ENCODE measurements around the gene IFIT1.
"Not testable (repeated sequence)": the region's sequence is repeated elsewhere in the genome, so short reads cannot be mapped to it uniquely, and the experiment has no call there.

The IFIT1 gene, protein sequence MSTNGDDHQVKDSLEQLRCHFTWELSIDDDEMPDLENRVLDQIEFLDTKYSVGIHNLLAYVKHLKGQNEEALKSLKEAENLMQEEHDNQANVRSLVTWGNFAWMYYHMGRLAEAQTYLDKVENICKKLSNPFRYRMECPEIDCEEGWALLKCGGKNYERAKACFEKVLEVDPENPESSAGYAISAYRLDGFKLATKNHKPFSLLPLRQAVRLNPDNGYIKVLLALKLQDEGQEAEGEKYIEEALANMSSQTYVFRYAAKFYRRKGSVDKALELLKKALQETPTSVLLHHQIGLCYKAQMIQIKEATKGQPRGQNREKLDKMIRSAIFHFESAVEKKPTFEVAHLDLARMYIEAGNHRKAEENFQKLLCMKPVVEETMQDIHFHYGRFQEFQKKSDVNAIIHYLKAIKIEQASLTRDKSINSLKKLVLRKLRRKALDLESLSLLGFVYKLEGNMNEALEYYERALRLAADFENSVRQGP

DNA sequence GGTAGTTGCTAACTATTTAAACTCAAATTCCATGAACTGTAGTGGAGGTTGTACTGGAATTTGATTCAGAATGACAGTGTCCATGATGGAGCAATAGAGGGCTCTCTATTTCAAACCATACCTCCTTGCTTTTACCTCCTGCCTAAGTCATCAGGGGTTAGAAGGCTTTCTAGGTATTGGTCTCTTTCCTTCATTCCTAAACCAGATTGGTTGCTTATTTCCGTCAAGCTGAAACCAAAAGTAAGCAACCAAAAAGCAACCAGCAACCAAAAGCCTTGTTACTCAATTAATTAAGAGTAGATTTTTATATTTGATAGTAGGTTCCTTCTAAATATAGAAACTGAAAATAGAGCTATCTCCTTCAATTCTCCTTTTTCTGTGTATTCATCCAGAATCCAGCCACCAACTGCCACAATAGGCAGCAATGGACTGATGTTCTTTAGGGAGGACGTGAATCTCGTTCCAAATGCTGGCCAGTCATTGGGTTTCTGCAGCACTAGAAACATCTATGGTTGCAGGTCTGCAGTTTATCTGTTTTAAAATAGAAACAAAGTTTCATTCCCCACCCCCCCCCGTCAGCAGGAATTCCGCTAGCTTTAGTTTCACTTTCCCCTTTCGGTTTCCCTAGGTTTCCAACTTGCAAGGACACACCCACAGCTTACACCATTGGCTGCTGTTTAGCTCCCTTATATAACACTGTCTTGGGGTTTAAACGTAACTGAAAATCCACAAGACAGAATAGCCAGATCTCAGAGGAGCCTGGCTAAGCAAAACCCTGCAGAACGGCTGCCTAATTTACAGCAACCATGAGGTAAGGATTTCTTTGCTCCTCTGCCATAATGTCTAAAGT, at the start of gene IFIT1:
Gene IFIT1 (plus strand): TSS at position 717 of the 850 bp plus-strand sequence. CDS start 90 bp downstream, at position 807.
- peak; percentile 90 for DNase-seq

DNA sequence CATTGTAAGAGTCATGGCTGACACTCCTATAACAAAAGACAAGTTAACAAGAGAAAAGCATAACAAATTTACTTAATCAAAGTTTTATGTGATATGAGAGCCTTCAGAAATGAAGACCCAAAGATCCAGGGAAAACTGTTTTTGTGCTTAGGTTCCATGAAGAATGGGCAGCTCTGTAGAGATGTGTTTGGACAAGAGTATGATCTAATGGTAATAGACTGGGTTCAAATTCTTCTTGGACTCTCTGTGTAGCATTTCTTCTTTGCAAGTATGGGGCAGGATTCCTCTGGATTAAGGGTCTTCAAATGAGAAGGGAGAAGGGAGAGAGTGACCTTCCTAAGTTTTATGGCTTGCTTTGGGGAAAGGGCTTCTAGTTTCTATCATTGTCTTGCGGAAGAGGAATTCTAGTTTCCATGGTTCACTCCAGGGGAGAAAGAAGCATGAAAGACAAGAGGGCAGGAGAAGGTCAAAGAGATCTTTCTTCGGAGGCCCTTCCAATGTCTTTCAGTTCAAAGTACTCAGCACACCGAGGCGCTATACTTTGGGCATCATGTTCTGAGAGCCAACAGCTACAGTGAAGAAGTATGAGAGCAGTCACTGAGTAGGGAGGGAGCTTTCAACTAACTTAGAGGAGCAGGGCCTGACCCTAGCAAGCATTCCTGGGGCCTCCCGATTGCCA, 49.2 kb upstream of the IFIT1 start:
- DNase-seq, result no peak

DNA sequence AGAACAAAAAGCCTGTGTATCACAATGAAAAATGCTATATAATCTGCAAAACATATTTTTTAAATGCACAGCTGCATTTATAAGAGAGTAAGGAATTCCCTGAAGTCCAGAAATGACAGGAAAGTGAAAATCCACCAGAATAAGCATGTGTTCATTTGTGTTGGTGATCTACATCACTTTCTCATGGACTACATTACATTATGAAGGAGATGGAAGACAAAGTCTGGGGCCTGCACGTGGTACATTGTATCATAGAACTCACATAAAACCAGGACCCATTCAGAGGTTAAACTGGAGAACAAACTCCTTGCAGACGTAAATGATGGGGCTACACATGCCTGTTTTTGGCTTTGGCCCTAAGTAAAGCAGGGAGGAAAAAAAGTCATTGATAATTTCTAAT, 48.3 kb upstream of the IFIT1 start:
- DNase-seq, result no peak

DNA sequence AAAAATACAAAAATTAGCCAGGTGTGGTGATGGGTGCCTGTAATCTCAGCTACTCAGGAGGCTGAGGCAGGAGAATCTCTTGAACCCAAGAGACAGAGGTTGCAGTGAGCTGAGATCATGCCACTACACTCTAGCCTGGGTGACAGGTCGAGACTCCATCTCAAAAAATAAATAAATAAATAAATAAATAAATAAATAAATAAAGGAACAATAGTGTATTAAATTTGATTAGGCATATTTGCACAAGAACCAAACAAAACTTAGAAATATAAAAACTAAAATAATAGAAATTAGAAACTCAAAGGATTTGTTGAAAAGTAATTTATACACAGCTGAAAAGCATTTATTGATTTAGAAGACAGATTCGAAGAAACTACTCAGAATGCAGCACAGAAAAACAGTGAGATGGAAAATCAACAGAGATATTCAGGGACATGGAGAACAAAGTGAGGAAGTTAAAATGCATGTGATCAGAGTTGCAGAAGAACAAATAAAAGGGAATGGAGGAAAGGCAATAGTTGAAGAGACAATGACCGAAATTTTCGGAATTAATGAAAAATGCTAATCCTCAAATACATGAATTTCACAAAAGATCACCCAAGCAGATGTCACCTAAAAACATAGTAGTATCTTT, 46.9 kb upstream of the IFIT1 start:
- no peak for DNase-seq

DNA sequence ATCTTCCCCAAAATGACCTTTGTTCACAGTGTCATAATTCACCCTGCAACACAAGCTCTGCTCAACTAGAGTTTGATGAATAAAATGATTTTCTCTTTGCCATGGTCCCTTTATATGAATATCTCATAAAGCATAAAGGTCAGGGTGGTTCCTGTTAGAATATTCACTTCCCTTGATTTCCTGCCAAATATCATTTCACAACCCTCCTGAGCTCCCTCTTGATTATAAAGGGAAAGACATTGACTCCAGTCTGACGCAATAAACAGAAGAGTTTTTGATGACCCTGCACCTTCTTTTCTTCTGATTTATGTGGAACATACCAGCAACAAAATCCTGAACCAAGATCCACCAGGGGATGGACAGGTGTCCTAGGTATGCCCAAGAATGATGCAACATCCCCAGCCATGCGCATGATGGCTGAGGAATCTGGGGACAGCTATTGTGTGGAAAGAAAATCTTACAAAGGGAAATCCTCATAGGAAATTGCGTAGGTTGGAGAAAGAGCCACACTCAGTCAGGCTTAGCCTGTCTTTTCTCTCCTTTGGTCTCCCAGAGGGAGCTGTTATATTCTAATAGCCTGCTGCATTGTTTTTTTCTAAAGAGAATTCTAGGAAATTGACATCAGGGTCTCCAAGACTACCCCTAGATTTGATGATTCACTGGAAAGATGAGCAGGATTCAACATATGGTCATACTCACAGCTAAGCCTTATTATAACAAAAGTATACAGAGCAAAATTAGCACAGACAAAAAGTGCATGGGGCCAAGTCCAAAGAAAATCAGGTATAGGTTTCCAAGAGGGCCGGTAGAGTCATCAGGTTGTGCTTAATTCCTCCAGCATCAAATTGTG, 45.8 kb upstream of the IFIT1 start:
- DNase-seq, result no peak

DNA sequence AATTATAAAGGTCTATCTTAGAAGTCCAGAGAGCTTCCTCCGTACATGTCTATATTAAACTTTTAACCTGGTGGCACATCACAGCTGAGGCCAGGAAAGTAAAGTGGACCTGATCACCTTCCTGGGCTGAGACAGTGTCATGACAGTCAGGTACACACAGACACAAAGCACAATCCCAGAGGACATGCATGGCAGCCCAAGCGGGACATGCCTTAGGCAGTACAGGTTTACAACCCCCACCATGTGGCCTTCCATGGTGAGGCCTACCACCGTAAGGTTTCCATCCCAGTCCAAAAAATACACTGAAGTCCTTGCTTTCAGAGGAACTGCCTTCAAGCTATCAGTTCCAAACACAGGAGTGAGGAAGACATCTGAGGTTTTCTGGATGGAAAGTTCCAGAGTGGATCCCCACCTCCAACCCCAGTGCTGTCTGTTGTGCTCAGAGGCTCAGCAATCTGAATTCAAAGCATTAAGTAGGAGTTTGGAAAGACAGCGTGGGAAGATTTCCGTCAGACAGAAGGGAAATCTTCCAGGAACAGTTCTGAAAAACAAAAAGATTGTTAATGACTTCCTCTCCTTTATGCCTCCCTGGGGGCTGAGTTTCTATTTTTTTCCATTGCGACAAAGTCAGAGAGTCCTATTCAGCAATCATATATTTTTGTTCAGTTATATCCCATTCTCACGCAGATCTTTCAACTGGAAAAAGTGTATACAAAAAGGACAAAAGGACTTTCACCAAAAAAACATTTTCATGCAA, 44.5 kb upstream of the IFIT1 start:
- no peak for DNase-seq

DNA sequence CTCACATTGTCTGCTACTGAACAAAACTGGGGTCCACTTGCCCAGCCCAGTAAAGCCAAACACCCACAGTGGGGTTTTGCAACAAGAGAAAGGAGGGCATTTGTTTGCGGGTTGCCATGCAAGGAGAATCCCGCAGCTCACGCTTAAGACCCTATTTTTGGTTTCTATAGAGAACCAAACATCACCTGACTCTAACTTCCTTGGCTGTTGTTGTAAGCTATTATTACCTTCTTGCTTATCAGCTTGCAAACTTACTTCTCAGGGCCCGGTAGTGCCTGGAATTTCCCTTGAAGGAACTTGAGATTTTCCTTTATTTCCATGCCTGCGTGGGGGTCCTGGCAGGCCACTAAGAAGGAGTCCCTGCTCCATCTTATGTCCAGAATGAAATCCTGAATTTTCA, 43.9 kb upstream of the IFIT1 start:
- DNase-seq, result no peak

DNA sequence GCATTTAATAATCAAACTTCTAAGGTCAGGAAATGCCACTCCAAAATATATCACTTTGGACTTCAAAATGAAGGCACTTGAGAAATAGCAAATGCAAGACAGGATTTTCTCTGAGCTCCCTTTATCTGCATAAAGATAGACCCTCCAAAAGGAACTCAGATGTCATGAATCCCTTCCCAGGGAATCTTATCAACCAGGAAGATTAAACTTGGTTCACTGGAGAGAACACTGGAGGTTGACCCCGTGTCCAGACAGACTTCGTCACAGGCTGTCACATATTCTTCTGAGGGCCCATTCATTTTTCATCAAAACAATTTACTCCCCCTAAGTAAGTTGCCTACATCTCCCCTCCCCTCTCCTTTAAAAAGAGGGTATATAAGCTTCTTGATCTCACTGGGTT, 43.4 kb upstream of the IFIT1 start:
- no peak for DNase-seq

DNA sequence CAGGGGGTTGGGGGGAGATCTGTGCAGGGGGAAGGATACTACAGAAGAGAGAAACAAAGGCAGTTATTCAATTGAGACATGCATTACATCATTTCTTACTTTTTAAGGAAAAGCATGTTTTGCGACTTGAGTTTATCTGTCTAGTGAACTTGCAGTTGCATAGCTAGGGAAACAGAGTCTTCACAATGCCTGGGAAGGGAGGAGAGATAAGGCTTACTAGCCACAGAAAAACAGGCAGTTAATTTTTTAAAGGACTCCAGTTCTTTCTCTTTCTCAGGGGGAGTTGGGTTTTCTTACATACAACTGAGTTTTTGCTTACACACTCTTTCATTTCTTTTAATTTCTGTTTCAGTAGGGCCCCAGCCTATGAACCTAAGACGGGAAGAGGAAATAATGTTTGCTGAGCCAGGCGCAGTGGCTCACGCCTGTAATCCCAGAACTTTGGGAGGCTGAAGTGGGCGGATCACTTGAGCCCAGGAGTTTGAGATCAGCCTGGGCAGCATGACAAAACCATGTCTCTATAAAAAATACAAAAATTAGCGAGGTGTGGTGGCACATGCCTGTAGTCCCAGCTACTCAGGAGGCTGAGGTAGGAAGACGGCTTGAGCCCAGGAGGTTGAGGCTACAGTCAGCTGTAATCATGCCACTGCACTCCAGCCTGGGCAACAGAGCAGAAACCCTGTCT, 41.6 kb upstream of the IFIT1 start:
- DNase-seq, result not testable (repeated sequence)

DNA sequence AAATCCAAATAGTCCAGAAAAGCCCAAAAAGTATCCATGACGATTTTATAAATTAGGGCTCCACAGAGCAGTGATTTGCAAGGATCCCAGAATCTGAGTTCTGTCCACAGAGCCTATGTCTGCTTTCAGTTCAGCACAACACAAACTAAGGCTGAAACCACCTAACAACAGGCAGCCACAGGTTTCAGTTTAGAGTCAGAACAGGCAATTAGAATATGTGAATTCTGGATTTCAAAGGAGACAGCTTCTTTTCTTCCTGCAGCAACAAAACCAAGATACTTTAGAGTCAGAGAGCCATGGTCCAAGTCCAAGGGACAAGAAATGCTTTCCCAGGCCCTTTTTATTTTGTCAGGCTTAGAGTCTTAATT, 41.0 kb upstream of the IFIT1 start:
- DNase-seq, result no peak

DNA sequence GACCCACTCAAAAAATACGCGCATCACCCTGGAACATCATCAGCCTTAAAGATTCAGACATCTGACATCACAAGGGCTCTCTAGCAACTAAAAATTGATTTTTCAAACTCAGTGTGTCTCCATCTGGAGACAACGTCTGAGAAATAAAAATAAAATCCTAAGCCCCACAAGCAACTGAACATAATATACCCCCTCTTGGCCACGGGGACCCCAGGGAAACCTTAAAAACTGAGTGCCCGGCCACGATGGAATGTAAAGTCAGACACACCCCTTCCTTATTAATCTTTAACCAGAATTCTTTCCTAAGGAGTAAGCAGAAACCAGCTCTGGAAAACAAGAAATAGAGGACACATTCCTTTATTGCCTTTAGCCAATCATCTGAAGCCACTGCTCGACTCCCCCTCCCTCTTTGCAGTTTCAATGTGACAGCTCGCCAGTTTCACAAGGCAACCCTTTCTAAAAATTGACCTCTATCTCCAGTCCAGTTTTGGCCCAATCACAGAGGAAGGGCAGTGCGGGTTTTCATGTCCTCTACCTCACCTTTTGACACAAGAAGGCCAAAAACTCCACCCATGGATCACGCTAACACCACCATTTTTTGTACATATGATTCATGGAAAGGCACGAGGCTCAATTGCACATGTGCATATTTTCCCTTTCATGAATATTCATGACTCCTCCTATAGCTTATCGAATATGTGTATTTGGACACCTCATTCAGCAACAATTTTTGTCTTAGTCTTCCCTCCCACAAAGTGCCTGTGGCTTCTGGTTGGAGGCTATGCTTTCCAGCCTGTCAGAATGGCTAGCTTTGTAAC, 40.4 kb upstream of the IFIT1 start:
- DNase-seq, result peak; percentile 96

DNA sequence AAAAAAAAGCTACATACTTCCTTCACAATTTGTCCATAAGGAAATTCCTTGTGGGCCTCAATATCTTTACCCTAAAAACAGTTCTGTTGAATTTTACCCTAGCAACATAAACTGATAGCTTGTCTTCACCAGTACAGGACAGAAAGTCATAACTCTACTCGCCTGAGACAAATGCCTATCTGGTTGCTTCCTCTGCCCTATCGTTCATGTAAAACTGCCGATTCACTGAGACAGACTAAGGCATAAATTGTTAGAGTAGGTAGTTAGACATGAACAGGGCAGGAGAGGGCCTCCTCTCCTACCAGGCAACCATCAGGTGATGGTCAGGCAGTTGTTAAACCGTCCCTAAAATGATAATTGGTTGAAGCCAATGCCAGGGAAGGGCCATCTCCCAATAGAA, 39.6 kb upstream of the IFIT1 start:
- DNase-seq, result no peak

DNA sequence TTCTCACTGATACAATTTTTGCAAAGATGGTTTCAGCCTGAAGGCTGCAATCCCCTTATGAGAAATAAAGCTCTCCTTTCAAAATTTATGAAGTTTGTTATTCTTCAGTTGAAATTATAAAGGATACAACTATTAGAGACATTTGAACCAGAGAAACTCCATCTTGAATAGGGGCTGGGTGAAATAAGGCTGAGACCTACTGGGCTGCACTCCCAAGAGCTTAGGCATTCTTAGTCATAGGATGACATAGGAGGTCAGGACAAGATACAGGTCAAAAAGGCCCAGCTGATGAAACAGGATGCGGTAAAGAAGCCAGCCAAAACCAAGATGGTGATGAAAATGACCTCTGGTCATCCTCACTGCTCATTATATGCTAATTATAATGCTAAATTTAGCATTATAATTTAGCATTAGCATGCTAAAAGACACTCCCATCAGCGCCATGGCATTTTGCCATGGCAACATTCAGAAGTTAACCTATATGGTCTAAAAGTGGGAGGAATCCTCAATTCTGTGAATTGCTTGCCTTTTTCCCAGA, 37.0 kb upstream of the IFIT1 start:
- DNase-seq, result no peak

DNA sequence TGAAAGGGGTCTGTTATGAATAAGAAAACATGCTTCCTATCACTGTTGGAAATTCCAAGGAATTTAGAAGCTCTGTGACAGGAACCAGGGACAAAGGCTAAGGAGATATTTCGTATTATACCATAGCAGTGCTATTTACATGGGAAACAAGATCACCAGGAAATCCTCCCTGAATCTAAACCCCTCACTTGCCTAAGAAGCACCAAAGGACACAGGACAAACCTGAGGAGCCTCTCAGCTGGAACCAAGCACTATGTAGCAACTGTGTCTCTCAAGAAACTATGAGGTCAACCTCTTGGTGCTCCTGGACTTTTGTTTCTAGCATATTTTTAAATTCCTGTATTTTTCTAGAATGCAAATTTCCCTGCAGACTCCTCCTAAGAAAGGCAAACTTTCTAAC, 35.3 kb upstream of the IFIT1 start:
- no peak for DNase-seq

DNA sequence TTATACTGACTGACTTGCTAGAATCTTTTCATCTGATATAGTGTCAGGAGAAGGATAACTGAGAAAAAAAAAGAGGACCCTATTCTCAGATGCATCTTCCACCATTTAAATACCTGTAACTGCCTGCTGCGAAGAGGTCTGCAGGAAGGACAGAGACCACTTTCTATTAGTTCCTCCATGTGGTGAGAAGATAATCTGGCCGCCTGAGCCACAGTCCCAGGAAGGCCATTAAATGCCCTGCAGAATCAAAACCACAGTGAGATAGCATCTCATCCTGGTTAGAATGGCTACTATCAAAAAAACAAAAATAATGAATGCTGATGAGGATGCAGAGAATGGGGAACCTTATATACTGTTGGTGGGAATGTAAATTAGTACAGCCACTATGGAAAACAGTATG, 34.4 kb upstream of the IFIT1 start:
- no peak for DNase-seq

DNA sequence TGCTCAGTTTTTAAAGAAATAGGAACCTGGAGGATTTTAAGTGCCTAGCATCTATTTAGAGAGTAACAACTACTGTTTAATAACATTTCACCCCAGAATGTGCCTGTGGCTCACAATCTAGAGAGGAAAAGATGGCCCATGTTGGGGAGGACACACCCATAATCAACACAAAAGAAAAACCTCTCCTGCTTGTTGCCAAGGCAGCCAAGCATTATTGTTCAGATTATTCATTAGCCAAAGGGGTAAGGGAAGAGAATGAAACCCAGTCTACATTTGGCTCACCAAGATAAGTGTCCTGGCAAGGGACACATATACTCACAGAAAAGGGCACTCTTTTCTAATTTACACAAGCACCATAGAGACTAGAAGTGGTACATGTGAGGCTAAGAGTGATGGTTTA, 32.3 kb upstream of the IFIT1 start:
- no peak for DNase-seq

DNA sequence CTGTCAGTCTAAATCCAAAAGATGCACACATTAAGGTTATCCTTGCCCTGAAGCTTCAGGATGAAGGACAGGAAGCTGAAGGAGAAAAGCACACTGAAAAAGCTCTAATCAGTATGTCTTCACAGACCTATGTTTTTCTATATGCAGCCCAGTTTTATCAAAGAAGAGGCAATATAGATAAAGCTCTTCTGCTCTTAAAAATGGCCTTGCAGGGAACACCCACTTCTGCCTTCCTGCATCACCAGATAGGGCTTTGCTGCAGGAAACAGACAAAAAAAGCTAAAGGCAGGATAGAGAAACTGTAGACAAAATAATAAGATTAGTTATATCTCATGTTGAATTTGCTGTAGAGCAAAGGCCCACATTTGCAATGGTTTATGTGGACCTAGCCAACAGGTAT, 29.5 kb upstream of the IFIT1 start:
- no peak for DNase-seq

DNA sequence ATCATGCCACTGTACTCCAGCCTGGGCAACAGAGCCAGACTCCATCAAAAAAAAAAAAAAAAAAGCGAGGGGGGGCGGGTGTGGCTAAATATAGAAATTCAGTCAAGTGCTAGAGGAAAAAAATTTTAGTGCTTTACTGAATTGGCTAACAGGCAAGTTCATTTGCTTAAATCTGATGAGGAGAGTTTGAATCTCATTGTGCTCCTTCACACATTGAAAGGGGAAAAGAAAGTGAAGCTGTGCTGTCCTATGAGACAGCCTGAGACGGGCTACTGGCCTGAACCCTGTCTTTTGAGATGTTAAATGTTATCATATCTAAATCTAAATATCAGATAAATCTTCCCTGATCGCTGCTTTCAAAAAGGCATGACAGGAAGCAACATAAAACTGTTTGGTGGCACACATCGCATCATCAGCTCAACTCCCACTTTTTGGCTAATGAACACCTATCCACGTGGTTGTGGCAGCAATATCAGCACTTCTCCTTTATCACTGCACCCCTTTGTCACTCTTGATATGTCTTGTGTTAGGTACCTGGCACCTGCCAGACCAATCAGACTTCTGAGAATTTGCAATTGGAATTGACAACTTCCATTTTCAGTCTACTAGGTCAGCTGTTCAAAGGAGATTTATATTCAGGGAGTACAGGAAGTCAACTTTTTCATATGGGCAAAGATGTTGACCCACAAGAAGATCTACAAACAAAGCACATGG, 28.5 kb upstream of the IFIT1 start:
- no peak for DNase-seq

DNA sequence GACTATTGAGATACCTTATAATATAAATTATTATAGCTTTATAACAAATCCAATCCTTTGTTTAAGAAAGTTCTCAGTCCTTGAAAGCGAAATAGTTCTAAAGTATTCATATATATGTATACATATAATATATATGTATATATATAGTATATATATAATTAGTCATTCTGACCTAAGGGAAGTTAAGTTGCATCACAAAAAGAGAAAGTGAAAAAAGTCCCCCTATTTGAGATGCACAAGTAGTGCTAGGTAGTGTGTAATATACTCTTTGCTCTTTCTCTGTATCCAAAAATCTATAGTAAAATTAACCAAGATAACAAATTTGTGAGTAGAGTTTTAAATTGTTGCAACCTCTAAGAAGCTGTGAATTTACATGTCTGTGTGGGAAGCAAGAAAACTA, 27.9 kb upstream of the IFIT1 start:
- no peak for DNase-seq

Measured in amniotic stem cell (primary cell).